HFF-Myc (cell line): ENCODE data around the gene ACMSD.
"Not testable (repeated sequence)": the region's sequence is repeated elsewhere in the genome, so short reads cannot be mapped to it uniquely, and the experiment has no call there.

Experiments
- DNase-seq: peaks from one replicate; pipeline ENCODE4 v3.0.0-alpha.2; 2011; ENCODE audit warnings: low read depth; ENCODE audit errors: extremely low read depth
- H3K4me3 ChIP-seq: replicated peaks from 2 replicates; pipeline ENCODE4 v1.5.1; 2011; ENCODE audit warnings: low read depth, mild to moderate bottlenecking, control low read depth, low read length
- CTCF ChIP-seq: IDR thresholded peaks from 2 replicates; pipeline ENCODE4 v1.5.1; 2012; ENCODE audit warnings: mild to moderate bottlenecking, low read depth, low read length, control low read depth; ENCODE audit errors: missing control alignments

ACMSD gene

GRCh38 chr2:134846213-134846612 lies 7.8 kb downstream of the ACMSD start:
- TF ChIP-seq CTCF = no peak
- no peak overlapping the region for H3K4me3 ChIP-seq
- no peak for DNase-seq

- not testable (repeated sequence) for H3K4me3 ChIP-seq, DNase-seq
Observed at GRCh38 chr2:134847582-134847981, 9.2 kb downstream of the ACMSD start.

DNA sequence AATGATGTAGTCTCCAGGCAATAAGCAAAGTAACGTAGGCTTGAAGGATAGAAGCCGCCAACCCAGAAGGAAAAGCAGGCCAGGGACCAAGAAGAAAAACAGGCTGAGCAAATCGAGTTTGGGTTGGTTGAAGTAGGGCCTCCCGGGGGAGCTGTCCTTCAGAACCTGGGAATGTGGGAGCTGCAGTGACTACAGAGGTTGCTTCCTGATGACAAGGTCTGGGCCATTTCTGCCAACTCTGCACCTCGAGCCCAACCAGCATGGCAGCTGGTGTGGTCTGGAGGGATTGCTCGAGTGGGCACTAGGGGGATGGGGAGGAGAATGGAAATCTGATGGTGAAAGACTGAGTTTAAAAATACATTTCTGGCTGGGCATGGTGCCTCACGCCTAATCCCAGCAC lies 14.1 kb downstream of the ACMSD start:
- DNase-seq = no peak
- no peak for TF ChIP-seq CTCF

GRCh38 chr2:134855709-134856108 lies 17.3 kb downstream of the ACMSD start:
- no peak for DNase-seq
- TF ChIP-seq CTCF = no peak
- no peak overlapping the region for H3K4me3 ChIP-seq

More for the DNA sequence above, 14.1 kb downstream of the ACMSD start:
- H3K4me3 ChIP-seq = no peak overlapping the region

DNA sequence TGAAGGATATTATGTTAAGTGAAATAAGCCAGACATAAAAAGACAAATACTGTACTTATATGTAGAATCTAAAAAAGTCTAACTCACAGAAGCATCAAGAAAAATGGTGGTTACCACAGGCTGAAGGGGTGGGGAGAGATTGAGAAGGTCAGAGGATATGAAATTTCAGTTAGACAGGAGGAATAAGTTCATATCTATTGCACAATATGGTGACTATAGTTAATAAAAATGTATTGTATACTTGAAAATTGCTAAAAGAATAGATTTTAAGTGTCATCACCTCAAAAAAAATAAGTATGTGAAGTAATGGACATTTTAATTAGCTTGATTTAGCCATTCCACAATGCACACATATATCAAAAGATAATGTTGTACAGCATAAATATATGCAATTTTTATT lies 19.8 kb downstream of the ACMSD start:
- no peak for DNase-seq
- no peak for TF ChIP-seq CTCF
- H3K4me3 ChIP-seq = no peak overlapping the region

- no peak overlapping the region for H3K4me3 ChIP-seq
- TF ChIP-seq CTCF = no peak
- no peak for DNase-seq
Observed at GRCh38 chr2:134861173-134861572, 22.8 kb downstream of the ACMSD start.

DNA sequence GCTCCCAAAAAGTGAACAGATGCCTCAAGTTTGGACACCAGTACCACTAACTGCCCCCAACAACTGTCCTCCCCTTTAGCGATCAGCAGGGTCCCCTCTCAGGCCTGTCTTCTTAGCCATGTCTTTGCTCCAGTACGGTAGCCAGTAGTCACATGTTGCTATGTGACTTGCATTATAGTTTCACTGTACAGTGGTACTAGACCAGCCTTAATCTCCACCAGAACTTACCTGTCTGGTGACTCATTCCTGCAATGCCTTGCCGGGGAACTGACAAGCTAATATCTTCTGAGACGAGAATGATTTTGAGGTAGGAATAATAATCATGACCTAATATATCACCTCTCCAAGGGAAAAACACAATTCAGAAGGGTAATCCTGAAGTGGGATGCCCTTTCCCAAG lies 23.7 kb downstream of the ACMSD start:
- no peak for DNase-seq
- TF ChIP-seq CTCF = no peak
- no peak overlapping the region for H3K4me3 ChIP-seq
